MG63 (cell line): Measurements from ENCODE around the gene TSKS. TPM values are rescaled to one million over a fixed set of nuclear protein-coding genes. Genes with fewer than 3 reads are reported as not detected.
"Not testable (repeated sequence)": the region's sequence is repeated elsewhere in the genome, so short reads cannot be mapped to it uniquely, and the experiment has no call there.

Experiments used
- DNase-seq: peaks from one replicate; pipeline ENCODE4 v3.0.0-alpha.2; 2020
- H3K27me3 ChIP-seq: fragments of 250-450 bp; sonication (Bioruptor Pico); 2 replicates; pipeline ENCODE4 v1.5.1; 2020; ENCODE audit warnings: mild to moderate bottlenecking, moderate library complexity
- H3K36me3 ChIP-seq: fragments of 250-450 bp; sonication (Bioruptor Pico); 2 replicates; pipeline ENCODE4 v1.5.1; 2020; ENCODE audit warnings: mild to moderate bottlenecking, moderate library complexity
- H3K4me3 ChIP-seq: fragments of 250-450 bp; sonication (Bioruptor Pico); 2 replicates; pipeline ENCODE4 v1.5.1; 2020; ENCODE audit warnings: mild to moderate bottlenecking, moderate library complexity
- H3K9me3 ChIP-seq: fragments of 250-450 bp; sonication (Bioruptor Pico); 2 replicates; pipeline ENCODE4 v1.5.1; 2020; ENCODE audit warnings: mild to moderate bottlenecking, moderate library complexity
- total RNA-seq: library from RNA; depleted of rRNA; stranded (reverse); fragments of >200 nt; shearing (Covaris generic); gene quantifications from 2 replicates; pipeline ENCODE4 v1.2.3, GENCODE V29; 2014; ENCODE audit warnings: low replicate concordance

Gene TSKS
- total RNA-seq, 1 experiment from 2014 or later: not detected

GRCh38 chr19:49749055-49749716 lies 13.9 kb downstream of the TSKS start:
- Histone ChIP-seq H3K4me3 (no peak overlapping the region), H3K36me3 (no peaks in the 10 kb centered on the region), H3K27me3 (no peaks in the 10 kb centered on the region), H3K9me3 (no peaks in the 10 kb centered on the region)
- peak; percentile 16 for DNase-seq

GRCh38 chr19:49746206-49746958 lies 16.7 kb downstream of the TSKS start:
- Histone ChIP-seq H3K36me3 (no peaks in the 10 kb centered on the region), H3K27me3 (no peaks in the 10 kb centered on the region), H3K4me3 (no peak overlapping the region), H3K9me3 (no peaks in the 10 kb centered on the region)
- DNase-seq: peak; percentile 28

GRCh38 chr19:49744946-49745381 lies 18.1 kb downstream of the TSKS start:
- Histone ChIP-seq H3K36me3 (no peaks in the 10 kb centered on the region), H3K27me3 (no peaks in the 10 kb centered on the region), H3K4me3 (no peak overlapping the region), H3K9me3 (no peaks in the 10 kb centered on the region)
- no peak for DNase-seq

GRCh38 chr19:49741210-49741844 lies 21.8 kb downstream of the TSKS start:
- peak; percentile 36 for DNase-seq
- Histone ChIP-seq H3K9me3 (no peaks in the 10 kb centered on the region), H3K27me3 (no peaks in the 10 kb centered on the region), H3K36me3 (no peaks in the 10 kb centered on the region), H3K4me3 (no peak overlapping the region)

GRCh38 chr19:49739933-49740332 lies 23.2 kb downstream of the TSKS start:
- DNase-seq: no peak
- no peaks in the 10 kb centered on the region for H3K27me3 ChIP-seq
- H3K4me3 ChIP-seq: no peak overlapping the region
- no peaks in the 10 kb centered on the region for H3K9me3 ChIP-seq
- H3K36me3 ChIP-seq: no peaks in the 10 kb centered on the region

GRCh38 chr19:49739098-49739497 lies 24.0 kb downstream of the TSKS start:
- H3K4me3 ChIP-seq: no peak overlapping the region
- no peaks in the 10 kb centered on the region for H3K36me3 ChIP-seq
- DNase-seq: no peak
- H3K27me3 ChIP-seq: no peaks in the 10 kb centered on the region
- no peaks in the 10 kb centered on the region for H3K9me3 ChIP-seq

GRCh38 chr19:49738268-49738667 lies 24.8 kb downstream of the TSKS start:
- H3K4me3 ChIP-seq: no peak overlapping the region
- no peak for DNase-seq
- H3K27me3 ChIP-seq: no peaks in the 10 kb centered on the region
- H3K9me3 ChIP-seq: no peaks in the 10 kb centered on the region
- no peaks in the 10 kb centered on the region for H3K36me3 ChIP-seq

- DNase-seq: no peak
- H3K36me3 ChIP-seq: peaks cover 2% of the 10 kb centered on the region; the same call in 1 of the 2 replicates
- H3K4me3 ChIP-seq: no peak overlapping the region
- no peaks in the 10 kb centered on the region for H3K9me3 ChIP-seq
- no peaks in the 10 kb centered on the region for H3K27me3 ChIP-seq
These were observed 32.9 kb downstream of the TSKS start for GRCh38 chr19:49730166-49730565.

- peaks cover 9% of the 10 kb centered on the region for H3K36me3 ChIP-seq
- no peak for DNase-seq
- H3K4me3 ChIP-seq: no peak overlapping the region
- no peaks in the 10 kb centered on the region for H3K27me3 ChIP-seq
- no peaks in the 10 kb centered on the region for H3K9me3 ChIP-seq
These were observed 35.7 kb downstream of the TSKS start for GRCh38 chr19:49727217-49728030.

GRCh38 chr19:49719420-49719819 lies 43.7 kb downstream of the TSKS start:
- DNase-seq, H3K27me3 ChIP-seq, H3K9me3 ChIP-seq, H3K4me3 ChIP-seq, H3K36me3 ChIP-seq: not testable (repeated sequence)

- Histone ChIP-seq H3K36me3 (peaks cover 7% of the 10 kb centered on the region), H3K9me3 (peaks cover 2% of the 10 kb centered on the region; the same call in 1 of the 2 replicates), H3K4me3 (no peak overlapping the region), H3K27me3 (no peaks in the 10 kb centered on the region)
- DNase-seq: no peak
These were observed 44.1 kb downstream of the TSKS start for GRCh38 chr19:49718991-49719390.

- Histone ChIP-seq H3K27me3 (no peaks in the 10 kb centered on the region), H3K36me3 (peaks cover 7% of the 10 kb centered on the region), H3K9me3 (peaks cover 2% of the 10 kb centered on the region; the same call in 1 of the 2 replicates), H3K4me3 (peak overlapping the region; percentile 92)
- no peak for DNase-seq
These were observed 44.6 kb downstream of the TSKS start for GRCh38 chr19:49718511-49718910.

GRCh38 chr19:49716154-49716553 lies 47.0 kb downstream of the TSKS start:
- Histone ChIP-seq H3K4me3 (no peak overlapping the region), H3K36me3 (no peaks in the 10 kb centered on the region), H3K9me3 (peaks cover 2% of the 10 kb centered on the region; the same call in 1 of the 2 replicates), H3K27me3 (no peaks in the 10 kb centered on the region)
- DNase-seq: peak; percentile 31

- Histone ChIP-seq H3K27me3 (no peaks in the 10 kb centered on the region), H3K4me3 (no peak overlapping the region), H3K9me3 (peaks cover 2% of the 10 kb centered on the region; the same call in 1 of the 2 replicates), H3K36me3 (no peaks in the 10 kb centered on the region)
- no peak for DNase-seq
These were observed 49.8 kb downstream of the TSKS start for GRCh38 chr19:49713236-49713845.

- Histone ChIP-seq H3K36me3 (no peaks in the 10 kb centered on the region), H3K9me3 (peaks cover 2% of the 10 kb centered on the region; the same call in 1 of the 2 replicates), H3K27me3 (no peaks in the 10 kb centered on the region), H3K4me3 (no peak overlapping the region)
- DNase-seq: peak; percentile 82
These were observed 50.7 kb downstream of the TSKS start for GRCh38 chr19:49712397-49712859.

- Histone ChIP-seq H3K4me3 (no peak overlapping the region), H3K36me3 (no peaks in the 10 kb centered on the region), H3K27me3 (no peaks in the 10 kb centered on the region), H3K9me3 (no peaks in the 10 kb centered on the region)
- peak; percentile 71 for DNase-seq
These were observed 52.6 kb downstream of the TSKS start for GRCh38 chr19:49710372-49710951.
